ENCODE results near the gene CDK16.

CDK16 gene

DNA sequence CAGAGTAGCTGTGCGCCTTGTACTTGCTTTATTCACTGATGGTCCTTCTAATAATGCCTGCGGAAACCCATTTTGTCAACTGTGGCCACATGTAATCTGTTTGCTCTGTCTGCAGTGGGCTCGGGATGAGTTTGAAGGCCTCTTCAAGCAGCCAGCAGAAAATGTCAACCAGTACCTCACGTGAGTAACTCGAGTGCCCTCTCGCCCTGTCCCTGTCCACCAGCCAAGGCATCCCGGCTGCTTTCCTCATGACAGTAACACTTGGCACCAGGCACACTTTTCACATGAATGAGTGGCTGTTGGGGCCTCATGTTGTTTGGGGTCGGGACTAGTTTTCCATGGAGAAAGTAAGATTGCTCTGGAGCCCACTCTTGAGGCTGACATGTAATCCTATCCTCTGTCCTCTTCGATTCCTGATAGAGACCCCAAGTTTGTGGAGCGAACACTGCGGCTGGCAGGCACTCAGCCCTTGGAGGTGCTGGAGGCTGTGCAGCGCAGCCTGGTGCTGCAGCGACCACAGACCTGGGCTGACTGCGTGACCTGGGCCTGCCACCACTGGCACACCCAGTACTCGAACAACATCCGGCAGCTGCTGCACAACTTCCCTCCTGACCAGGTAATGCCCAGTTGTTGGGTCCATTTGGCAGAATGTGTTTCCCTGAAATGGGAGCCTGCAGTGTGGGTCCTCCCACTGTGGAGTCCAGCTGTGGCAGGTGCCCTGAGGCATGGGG, 8.8 kb upstream of the CDK16 start:
- DNase-seq: no peak

DNA sequence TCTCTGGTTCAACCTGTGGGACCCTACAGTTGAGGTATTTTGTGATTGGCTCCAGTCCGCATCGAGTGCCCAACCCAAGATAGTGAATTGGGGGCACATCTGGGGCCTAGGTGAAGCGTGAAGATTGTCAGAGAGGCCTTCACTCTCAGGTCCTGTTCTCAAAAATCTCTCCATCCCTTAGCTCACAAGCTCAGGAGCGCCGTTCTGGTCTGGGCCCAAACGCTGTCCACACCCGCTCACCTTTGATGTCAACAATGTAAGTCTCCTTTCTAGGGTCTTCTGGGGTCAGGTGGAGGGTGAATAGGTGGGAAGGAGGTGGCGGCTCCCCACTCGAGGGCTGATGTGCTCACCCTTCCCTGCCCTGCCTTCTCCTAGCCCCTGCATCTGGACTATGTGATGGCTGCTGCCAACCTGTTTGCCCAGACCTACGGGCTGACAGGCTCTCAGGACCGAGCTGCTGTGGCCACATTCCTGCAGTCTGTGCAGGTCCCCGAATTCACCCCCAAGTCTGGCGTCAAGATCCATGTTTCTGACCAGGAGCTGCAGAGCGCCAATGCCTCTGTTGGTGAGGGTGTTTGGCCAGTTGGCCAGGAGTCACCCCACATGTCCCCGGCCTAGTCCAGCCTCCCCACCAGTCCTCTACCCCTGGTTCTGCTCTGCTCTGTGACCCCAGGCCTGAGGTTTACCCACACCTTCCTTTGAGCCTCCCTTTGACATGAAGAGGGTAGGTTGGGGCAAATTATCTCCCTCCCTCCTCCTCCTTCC, 7.6 kb upstream of the CDK16 start:
- DNase-seq: no peak

DNA sequence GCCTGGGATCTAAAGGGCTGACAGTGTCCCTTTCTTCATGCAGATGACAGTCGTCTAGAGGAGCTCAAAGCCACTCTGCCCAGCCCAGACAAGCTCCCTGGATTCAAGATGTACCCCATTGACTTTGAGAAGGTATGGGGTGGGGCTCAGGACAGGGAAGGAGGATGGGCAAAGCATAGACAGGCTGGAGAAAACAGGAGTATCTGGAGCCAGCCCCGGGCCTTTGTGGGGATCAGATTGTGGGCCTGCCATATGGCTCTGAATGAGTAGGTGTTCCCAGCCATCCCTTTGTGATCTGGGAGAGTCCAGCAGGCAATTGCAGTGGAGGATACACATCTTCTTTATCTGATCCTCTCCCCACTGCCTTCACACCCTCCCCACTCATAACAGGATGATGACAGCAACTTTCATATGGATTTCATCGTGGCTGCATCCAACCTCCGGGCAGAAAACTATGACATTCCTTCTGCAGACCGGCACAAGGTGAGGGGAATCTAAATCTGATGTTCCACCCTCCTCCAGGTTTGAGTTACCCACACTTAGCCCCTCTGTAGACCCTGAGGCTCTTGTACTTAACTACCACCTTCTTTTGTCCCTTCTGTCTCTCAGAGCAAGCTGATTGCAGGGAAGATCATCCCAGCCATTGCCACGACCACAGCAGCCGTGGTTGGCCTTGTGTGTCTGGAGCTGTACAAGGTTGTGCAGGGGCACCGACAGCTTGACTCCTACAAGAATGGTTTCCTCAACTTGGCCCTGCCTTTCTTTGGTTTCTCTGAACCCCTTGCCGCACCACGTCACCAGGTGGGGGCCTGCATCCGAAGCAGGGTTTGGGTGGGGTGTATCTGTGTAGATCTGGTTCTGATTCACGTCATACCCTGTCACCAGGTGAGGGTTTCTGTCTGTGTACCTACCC, 5.8 kb upstream of the CDK16 start:
- no peak for DNase-seq

DNA sequence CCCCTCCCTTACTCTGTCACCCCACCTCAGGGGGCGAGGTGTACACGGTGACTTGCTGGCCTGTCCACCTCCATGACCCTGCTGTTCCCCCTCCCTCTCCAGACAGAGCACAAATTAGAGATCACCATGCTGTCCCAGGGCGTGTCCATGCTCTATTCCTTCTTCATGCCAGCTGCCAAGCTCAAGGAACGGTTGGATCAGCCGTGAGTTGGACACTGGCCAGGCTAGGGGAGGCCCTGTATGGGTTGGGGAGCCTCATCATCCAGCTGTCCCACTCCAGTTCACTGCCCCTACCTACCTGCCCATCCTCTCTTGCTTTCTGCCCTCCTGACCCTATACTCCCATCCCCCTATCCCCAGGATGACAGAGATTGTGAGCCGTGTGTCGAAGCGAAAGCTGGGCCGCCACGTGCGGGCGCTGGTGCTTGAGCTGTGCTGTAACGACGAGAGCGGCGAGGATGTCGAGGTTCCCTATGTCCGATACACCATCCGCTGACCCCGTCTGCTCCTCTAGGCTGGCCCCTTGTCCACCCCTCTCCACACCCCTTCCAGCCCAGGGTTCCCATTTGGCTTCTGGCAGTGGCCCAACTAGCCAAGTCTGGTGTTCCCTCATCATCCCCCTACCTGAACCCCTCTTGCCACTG, 3.9 kb upstream of the CDK16 start:
- no peak for DNase-seq

DNA sequence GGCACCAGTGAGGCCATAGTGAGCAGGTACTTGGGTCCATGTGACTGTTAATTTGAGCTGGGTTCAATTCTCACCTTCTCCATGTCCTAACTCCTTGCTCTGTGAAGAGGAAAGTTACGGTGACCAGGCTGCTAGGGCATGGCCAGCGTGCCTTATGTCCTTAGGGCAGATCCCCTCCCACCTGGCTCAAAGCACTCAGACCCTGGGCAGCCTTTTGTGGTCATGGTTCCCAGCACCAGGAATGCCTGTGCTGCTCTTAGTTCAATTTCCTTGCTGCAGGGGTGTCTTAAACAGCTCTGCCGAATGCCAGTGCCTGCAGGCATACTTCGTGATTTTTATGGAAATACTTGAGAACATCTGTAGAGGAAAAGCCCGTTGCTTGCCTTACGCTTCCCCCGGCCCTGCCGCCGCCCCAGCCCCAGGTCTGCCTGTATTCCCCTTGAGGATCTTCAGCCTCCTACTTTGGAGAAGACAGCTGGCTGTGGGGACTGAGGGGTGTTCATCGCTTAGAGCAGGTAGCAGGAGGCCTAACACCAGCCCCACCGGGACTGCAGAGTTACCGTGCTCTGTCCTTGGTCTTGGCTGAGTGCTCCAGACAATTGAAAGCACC, 3.1 kb upstream of the CDK16 start:
- DNase-seq: no peak

DNA sequence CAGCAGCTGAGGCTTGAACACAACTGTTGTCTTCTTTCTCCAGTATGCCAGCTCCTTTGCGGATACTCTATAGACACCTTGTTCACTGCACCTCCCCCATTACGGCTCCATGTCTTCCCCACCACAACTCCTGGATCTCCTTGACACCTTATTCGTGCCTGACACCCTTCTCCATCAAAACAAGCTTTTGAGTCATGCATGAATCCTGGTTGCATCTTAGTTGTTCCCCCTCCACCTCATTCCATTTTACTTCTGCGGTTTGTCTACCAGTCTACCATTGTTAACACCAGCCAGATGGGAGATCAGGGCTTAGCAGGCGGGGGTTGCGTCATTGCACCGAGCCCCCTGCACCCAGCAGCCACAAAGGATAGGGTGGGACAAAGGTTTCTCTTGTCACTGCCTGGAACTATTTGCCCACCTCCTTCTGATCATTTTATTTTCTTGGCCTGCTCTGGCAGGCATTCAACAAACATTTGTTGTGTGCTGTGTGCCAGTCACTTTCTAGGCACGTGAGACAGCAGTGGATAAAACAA, 2.0 kb upstream of the CDK16 start:
- DNase-seq: no peak

DNA sequence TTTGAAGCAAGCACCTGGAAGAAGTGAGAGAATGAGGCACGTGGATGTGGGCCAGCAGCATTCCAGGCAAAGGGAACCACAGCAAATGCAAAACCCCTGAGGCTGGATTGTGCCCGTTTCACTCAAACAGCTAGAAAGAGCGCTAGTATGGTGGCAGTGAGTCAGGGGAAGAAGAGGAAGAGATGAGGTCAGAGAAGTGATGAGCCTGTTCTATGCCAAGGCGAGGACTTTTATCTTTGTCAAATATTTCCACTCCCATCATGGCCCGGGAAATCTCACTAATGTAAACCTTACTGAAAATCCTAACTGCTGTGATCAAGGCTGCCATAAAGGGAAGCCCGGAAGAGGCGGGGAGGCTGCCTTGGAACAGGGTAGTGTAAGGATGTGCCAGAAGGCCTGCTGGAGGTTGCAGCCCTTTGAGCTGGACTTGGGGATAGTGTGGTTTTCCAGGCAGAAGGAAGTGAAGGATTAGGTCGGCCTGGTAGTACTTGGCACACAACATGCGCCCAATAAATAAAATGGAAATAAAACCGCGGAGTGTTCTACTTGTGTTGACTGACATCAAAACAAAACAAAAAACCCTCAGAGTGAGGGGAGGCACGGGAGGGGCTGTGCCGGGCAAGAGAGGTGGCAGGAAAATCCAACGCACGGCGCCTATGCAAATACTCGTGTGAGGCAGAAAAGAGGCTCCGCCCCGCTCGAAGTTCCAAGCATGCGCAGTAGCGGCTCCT, 1.2 kb upstream of the CDK16 start:
- peak; percentile 37 for DNase-seq

DNA sequence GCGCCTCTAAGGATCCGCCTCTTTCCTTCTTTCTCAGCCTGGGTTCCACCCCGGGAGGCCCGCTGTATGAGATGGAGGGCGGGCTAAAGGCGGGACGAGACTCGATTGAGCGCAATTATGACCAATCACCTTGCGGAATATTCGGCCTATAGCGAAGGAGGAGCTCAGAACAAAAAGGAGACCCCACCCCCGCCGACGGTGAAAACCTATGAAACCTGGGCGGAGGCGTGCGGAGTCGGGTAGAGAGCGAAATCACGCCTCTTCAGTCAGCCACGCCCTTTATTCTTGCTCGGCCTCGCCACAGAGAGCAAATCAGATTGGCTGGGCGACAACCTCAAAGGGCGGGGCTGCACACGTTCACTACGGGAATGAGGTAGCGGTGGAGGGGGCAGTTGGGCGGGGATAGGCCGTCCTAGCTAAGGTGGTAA, 615 bp upstream of the CDK16 start:
- peak; percentile 98 for DNase-seq

DNA sequence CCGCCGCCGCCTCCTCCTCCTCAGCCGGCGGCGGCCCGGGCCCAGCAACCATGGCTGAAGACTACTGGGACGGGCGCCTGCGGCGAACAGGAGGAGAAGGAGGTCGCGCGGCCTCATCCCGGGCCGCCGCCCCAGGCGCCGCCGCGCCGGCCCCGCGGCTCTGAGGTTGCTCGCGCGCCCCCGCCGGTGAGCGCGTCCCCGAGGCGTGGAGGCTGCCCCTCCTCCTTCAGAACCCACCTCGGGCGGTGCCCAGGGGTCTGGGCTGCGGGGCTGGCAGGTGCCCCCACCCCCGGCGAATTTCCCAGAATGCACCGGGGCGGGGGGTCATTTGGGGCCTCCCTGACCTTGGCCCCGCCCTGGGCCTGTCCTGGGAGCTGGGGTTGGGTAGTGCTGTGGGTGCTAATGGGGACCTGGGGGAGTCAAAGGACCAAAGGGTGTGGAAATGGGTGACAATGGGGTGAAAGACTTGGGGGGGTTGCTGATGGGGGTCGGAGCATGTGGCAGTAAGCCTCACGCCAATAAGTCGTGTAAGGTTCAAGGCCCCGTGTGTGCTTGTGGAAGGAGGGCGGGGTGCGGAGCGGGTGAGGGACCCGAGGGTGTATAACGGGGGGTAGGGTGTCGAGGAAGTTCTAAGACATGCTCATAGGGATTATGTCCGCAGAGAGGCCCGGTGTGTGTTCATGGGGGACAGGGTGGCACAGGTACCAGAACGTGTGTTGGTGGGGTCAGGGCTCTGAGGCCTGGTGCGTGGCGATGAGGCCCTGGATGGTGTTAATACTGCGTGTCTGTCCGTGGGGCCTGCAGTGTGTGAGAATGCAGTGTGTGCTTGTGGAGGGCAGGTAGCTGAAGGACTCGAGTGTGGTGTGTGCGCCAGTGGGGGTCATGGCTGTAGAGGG, 687 bp downstream of the CDK16 start:
- peak; percentile 61 for DNase-seq

DNA sequence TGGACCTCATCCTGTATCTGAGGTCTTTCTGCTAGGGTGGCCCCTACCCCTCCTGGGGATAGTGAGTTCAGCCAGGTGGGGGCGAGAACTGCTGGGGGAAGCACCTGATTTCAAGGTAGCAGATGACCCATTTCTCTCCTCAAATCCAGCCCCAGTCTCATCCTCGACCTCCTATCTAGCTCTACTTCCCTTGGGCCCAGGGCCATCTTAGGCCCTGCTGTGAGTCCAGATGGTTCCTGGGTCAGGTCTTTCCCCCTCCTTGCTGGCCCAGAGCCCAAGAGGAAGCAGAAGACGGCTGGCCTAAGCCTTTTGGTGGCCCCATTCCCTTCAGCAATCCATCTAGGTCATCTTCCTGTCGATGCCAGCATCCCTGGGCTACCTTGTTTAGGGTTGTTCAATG, 3.3 kb downstream of the CDK16 start:
- DNase-seq: no peak

DNA sequence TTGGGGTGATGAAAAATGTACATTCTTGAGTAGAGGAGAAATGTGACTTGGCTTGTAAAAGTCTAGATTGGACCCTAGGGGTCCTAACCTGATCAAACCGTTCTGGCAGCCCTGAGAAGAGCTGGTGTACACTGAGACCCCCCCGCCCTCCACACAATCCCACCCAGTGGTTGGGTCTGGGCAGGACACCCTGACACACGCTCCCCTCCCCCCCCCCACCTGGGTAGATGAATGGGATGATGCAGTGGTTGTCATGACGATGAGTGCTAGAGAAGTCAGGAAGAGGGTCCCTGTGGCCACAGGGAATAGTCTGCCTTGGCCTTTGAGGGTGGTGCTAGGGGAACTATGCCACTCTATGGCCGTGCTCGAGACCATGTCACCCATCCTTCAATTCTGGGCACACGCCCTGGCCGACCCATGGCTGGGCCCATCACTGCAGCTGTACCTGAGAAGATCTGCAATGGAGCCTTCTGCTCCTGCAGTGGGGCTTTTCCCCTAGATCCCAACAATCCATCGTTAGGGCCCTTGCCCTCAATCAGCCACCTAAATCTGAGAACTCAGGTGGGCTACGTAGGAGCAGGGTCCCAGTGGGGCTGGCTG, 4.4 kb downstream of the CDK16 start:
- no peak for DNase-seq

DNA sequence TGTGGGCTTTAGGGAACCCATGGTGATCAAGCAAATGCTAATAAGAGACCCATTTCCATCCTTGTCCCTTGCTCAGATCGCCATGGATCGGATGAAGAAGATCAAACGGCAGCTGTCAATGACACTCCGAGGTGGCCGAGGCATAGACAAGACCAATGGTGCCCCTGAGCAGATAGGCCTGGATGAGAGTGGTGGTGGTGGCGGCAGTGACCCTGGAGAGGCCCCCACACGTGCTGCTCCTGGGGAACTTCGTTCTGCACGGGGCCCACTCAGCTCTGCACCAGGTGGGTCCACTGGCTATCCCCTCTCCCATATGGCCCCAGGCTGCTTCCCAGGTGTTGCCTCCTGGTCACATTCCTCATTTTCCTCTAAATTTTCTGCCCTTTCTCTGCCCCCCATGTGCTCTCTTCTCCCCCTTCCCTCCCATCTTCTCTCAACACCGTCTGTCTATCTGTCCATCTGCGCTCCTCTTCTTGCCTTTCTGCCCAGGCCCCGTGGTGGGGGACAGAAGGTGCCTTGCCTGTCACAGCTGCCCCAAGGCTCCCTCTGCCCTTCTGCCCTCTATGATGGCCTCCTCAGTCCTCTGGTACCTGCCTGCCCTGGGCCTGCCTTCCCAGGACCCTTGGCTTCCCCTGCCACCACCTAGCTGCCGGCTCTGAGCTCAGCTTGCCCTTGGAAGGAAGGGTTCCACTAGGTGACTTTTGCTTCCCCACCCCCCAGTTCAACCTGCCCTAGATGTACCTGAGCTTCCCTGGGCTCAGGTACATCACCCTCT, 5.2 kb downstream of the CDK16 start:
- no peak for DNase-seq

DNA sequence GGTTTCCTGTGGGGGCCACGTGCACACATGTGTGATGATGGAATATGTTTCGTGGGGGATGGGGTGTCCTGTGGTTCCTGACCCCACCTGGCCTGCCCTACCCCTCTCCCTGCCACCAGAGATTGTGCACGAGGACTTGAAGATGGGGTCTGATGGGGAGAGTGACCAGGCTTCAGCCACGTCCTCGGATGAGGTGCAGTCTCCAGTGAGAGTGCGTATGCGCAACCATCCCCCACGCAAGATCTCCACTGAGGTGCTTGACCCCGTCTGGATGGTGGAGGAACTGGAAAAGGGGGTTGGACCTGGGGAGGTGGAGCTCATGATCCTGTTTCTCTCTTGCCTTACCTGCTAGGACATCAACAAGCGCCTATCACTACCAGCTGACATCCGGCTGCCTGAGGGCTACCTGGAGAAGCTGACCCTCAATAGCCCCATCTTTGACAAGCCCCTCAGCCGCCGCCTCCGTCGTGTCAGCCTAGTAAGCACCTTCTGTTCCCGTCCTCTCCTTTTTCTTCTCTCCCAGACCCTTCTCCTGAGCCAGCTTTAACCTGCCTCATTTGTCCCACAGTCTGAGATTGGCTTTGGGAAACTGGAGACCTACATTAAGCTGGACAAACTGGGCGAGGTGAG, 5.9 kb downstream of the CDK16 start:
- no peak for DNase-seq

DNA sequence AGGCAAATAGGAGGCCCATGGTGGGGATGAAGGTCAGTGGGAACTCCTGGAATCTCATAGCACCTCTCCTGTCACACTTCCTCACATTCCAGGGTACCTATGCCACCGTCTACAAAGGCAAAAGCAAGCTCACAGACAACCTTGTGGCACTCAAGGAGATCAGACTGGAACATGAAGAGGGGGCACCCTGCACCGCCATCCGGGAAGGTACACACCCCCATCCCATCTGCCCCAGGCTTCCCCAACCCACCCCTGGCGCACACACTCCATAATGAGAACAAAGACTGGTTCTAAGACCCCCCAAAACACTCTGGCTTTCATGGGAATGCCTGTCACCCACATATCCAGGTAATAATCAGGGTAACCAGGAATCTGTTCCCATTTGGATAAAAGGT, 6.4 kb downstream of the CDK16 start:
- DNase-seq: no peak

DNA sequence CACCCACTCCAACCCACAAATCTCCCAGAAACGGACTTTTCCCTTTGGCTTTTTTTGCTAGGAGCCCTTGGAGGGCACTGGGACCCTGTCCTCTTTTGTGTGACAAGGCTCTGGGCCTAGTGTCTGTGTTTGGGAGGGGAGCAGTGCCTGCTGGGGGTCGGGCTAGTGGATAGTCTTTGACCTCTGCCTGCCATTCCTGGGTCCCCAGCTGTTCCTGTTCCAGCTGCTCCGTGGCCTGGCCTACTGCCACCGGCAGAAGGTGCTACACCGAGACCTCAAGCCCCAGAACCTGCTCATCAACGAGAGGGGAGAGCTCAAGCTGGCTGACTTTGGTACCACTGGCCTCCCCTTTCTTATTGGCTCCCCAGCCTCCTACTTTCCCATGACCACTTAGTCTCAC, 7.6 kb downstream of the CDK16 start:
- no peak for DNase-seq

DNA sequence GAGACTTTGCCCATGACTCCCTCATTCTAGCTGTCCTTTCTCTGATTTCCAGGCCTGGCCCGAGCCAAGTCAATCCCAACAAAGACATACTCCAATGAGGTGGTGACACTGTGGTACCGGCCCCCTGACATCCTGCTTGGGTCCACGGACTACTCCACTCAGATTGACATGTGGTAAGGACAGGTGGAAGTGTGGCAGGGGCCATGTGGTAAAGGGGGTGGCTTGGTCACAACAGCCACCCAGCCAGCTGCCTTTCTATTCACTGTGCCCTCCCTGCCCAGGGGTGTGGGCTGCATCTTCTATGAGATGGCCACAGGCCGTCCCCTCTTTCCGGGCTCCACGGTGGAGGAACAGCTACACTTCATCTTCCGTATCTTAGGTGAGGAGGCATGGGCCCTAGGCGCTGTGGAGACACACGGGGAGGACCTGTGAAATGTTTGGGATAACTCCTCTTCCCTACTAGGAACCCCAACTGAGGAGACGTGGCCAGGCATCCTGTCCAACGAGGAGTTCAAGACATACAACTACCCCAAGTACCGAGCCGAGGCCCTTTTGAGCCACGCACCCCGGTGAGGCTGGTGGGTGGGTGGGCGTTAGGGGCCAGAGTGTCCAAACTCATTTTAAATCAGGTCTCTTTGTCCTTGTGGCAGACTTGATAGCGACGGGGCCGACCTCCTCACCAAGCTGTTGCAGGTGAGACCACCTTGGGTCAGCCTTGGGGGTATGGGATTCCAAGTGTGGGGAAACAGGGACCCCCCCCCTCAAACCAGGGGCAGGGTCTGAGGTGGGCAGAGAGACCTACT, 8.3 kb downstream of the CDK16 start:
- no peak for DNase-seq

DNA sequence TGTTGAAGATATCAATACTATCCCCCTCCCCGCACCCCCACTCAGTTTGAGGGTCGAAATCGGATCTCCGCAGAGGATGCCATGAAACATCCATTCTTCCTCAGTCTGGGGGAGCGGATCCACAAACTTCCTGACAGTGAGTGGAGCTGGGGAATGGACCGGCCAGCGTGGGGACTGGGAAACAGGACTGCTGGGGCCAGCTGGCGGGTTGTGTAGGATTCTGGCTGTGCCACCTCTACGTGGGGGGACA, 8.8 kb downstream of the CDK16 start:
- DNase-seq: no peak
